Activated T-cell treated with anti-CD3 and anti-CD28 coated beads, Interleukin-2, amount 50 U/mL, for 24 hours (primary cell): ENCODE measurements around the gene DENND4A.
A peak's percentile ranks its signal among the peaks of the same experiment; 100 is the strongest.
"Not testable (repeated sequence)": the region's sequence is repeated elsewhere in the genome, so short reads cannot be mapped to it uniquely, and the experiment has no call there.

Experiments used
- DNase-seq: peaks from one replicate; pipeline ENCODE4 v3.0.0-alpha.2; 2020
- H3K27ac Mint-ChIP-seq: 2 replicates; pipeline ENCODE4 v1.8.0; 2020; ENCODE audit warnings: mild to moderate bottlenecking, mixed read lengths
- H3K27me3 Mint-ChIP-seq: 2 replicates; pipeline ENCODE4 v1.8.0; 2020; ENCODE audit warnings: mixed read lengths
- H3K36me3 Mint-ChIP-seq: 2 replicates; pipeline ENCODE4 v1.8.0; 2020; ENCODE audit warnings: low read depth, mixed read lengths
- H3K4me1 Mint-ChIP-seq: 2 replicates; pipeline ENCODE4 v1.8.0; 2020; ENCODE audit warnings: low read depth, mixed read lengths
- H3K4me3 Mint-ChIP-seq: 2 replicates; pipeline ENCODE4 v1.8.0; 2020; ENCODE audit warnings: mild to moderate bottlenecking, moderate library complexity, mixed read lengths
- H3K9me3 Mint-ChIP-seq: 2 replicates; pipeline ENCODE4 v1.8.0; 2020; ENCODE audit warnings: mixed read lengths

Gene DENND4A

DNA sequence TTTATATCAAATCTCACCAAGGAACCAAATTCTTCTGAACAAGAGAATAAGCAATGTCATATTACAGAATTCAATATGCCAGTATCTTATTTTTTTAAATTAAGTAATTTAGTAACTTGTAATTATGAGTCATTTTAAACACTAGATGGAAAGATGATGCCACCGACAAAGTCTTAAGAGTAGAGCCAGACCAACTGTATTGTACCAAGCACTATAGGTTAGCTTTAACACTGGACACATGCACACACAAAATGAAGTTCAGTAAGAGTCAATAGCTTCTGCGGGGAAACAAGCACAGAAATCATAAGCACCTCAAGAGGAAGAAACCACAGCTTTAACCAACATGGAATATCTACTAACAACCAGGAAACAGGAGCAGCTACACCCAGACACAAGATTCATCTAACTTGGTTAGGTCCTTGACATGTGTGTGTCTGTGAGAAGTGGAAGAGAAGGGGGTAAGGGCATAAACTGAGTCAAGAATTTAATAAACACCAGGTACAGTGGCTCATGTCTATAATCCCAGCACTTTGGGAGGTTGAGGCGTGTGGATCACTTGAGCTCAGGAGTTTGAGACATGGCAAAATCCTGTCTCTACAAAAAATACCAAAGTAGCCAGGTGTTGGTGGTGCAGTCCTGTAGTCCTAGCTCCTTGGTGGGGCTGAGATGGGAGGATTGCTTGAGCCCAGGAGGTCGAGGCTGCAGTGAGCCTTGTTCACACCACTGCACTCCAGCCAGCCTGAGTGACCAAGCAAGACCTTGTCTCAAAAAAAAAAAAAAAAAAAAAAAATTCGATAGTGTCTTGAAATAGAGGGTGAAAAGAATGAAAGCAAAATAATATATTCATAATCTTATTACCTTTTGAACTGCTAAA lies 28.9 kb downstream of the DENND4A start:
- peak overlapping the region; percentile 72 for H3K27ac Mint-ChIP-seq
- H3K4me1 Mint-ChIP-seq: peaks cover 52% of the 10 kb centered on the region
- DNase-seq: no peak
- H3K36me3 Mint-ChIP-seq: peaks cover 45% of the 10 kb centered on the region
- H3K4me3 Mint-ChIP-seq: no peak overlapping the region
- H3K27me3 Mint-ChIP-seq: no peaks in the 10 kb centered on the region
- peaks cover under 1% of the 10 kb centered on the region for H3K9me3 Mint-ChIP-seq

DNA sequence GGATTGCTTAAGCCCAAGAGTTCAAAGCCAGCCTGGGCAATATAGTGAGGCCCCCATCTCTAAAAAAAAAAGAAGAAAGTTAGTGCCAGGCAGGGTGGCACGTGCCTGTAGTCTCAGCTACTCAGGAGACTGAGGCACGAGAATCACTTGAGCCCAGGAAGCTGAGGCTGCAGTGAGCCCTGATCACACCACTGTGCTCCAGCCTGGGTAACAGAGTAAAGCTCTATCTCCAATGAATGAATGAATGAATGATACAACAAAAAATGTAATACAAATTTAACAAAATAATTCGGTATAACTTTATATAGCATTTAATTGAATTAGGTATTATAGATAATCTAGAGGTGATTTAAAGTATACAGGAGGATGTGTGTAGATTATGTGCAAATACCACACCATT lies 29.7 kb downstream of the DENND4A start:
- no peak for DNase-seq
- Mint-ChIP-seq H3K9me3 (no peaks in the 10 kb centered on the region), H3K27me3 (no peaks in the 10 kb centered on the region), H3K4me3 (no peak overlapping the region), H3K27ac (peak overlapping the region; percentile 37), H3K36me3 (peaks cover 46% of the 10 kb centered on the region), H3K4me1 (peaks cover 45% of the 10 kb centered on the region)

DNA sequence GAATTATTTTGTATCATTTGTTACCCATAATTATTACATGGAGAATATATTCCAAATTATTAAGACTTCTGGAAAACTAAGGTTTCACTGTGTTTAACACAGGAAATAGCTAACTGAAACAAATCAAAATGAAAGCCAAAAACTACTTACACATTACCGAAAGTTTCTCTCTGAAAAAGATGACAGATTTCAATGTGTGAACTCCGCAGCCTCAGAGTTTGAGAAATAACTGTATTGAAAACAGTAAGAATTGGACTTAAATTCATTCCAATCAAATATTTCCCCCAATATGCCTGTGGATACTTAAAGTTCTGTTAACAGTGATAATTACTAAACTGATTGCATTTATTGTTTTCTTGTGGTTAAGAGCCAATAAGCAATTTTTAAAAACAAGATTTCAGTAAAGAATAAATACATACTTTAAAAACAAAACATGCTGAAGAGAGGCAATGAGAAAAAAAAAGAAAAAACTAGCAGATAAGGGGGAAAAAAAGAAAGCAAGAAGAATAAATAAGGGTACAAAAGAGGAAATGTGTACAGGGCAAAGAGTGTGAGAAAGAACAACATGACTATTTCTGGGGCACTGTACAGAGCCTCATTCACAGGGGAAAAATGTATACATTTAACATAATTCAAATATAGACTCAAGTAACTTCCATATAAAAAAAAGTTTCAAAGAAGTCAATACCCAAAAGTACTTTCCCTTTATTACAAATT lies 30.7 kb downstream of the DENND4A start:
- peak overlapping the region; percentile 32 for H3K4me3 Mint-ChIP-seq
- peaks cover 44% of the 10 kb centered on the region for H3K36me3 Mint-ChIP-seq

DNA sequence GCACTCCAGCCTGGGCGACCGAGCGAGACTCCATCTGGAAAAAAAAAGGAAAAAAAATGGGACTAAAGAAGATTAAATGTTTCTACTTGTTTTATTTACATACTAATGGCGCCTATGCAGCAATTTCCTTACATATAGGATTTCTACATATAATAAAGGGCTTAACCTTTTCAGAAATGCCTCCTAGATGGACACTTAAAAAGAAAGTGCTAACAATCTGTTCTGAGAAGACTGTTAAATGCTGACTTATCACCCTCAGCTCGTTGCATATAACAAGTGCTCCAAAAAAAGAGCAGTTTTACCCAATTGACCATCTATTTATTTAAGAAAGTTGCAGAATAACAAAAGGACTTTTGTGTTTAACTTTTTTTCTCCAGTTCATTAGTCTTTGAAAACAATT lies 32.7 kb downstream of the DENND4A start:
- no peak overlapping the region for H3K27ac Mint-ChIP-seq
- no peaks in the 10 kb centered on the region for H3K27me3 Mint-ChIP-seq
- peaks cover 57% of the 10 kb centered on the region for H3K36me3 Mint-ChIP-seq
- peaks cover 37% of the 10 kb centered on the region for H3K4me1 Mint-ChIP-seq
- no peaks in the 10 kb centered on the region for H3K9me3 Mint-ChIP-seq
- DNase-seq: no peak
- no peak overlapping the region for H3K4me3 Mint-ChIP-seq

More for the DNA sequence above, 30.7 kb downstream of the DENND4A start:
- peak overlapping the region; percentile 77 for H3K27ac Mint-ChIP-seq
- no peaks in the 10 kb centered on the region for H3K9me3 Mint-ChIP-seq
- H3K4me1 Mint-ChIP-seq: peaks cover 39% of the 10 kb centered on the region
- no peak for DNase-seq
- no peaks in the 10 kb centered on the region for H3K27me3 Mint-ChIP-seq

DNA sequence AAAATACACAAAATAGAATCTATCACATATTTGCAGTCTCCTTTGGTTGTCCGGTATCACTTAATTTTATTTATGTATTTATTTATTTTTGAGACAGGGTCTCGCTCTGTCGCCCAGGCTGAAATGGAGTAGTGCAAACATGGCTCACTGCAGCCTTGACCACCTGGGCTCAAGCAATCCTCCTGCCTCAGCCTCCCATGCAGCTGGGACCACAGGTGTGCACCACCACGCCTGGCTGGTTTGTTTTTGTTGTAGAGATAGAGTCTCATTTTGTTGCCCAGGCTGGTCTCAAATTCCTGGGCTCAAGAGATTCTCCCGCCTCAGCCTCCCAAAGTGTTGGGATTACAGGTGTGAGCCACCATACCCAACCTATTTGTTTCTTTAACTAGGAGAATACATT lies 33.9 kb downstream of the DENND4A start:
- H3K27ac Mint-ChIP-seq: no peak overlapping the region
- H3K4me3 Mint-ChIP-seq: no peak overlapping the region
- H3K4me1 Mint-ChIP-seq: peaks cover 37% of the 10 kb centered on the region
- no peaks in the 10 kb centered on the region for H3K9me3 Mint-ChIP-seq
- no peak for DNase-seq
- peaks cover 62% of the 10 kb centered on the region for H3K36me3 Mint-ChIP-seq
- H3K27me3 Mint-ChIP-seq: no peaks in the 10 kb centered on the region

DNA sequence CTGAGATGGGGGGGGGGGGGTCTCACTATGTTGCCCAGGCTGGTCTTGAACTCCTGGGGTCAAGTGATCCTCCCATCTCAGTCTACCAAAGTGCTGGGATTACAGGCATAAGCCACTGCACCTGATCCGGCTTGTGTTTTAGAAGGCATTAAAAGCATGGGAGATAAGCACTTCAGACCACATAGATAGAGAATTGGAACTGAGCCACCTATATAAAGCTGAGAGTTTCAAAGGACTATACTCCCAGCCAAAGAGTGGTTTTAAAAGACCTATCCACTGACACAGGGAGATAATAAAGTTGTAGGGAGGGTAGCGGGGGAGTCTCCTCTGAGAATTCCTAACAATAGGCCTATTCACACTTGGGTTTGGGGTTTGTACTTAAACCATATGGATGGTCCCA lies 34.8 kb downstream of the DENND4A start:
- Mint-ChIP-seq H3K27ac (no peak overlapping the region), H3K27me3 (no peaks in the 10 kb centered on the region), H3K4me3 (no peak overlapping the region), H3K9me3 (no peaks in the 10 kb centered on the region), H3K4me1 (peaks cover 29% of the 10 kb centered on the region), H3K36me3 (peaks cover 63% of the 10 kb centered on the region)
- no peak for DNase-seq

DNA sequence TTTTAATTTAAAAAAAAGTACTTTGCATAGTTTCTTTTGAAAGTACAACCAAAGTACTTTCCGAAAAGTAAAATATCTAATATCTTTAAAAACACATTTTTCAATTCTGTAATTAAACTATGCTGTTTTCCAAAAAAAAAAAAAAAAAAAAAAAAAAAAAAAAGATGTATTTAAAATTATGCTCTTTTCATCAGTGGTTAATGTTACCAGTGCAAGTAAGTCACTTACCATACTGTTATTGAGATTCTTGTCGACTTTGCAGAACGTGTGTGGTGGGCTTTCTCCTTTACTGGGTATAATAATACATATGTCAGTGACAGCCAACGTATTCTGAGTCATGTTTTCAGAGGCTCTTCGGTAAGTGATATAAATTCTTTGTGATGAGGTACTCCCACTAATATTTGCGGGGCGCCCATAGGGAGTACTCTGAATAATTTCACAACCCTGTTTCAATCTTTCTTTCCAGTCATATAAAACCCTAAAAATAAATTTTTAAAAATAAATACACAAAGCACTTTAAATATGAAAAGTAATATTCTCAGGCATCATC lies 39.9 kb downstream of the DENND4A start:
- no peaks in the 10 kb centered on the region for H3K27me3 Mint-ChIP-seq
- no peak overlapping the region for H3K4me3 Mint-ChIP-seq
- peaks cover 64% of the 10 kb centered on the region for H3K36me3 Mint-ChIP-seq
- H3K4me1 Mint-ChIP-seq: peaks cover 19% of the 10 kb centered on the region
- DNase-seq: no peak
- no peak overlapping the region for H3K27ac Mint-ChIP-seq
- no peaks in the 10 kb centered on the region for H3K9me3 Mint-ChIP-seq

DNA sequence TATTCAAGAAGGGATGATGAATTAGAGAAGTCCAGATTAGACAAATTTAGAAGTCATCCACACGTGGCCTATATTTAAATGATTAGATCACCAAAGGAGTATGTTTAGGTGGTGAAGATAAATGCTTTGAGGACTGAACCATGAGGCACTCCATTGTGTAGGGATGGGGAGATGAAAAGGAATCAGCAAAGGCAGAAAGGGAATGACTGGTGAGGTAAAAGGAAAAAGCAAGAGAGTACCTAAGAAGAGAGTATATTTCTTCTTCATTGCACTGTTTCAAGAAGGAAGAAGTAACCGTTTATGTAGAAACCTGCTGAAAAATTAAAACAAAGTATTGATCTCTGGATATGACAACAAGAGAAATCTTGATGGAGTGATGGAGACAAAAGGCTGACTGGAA lies 40.7 kb downstream of the DENND4A start:
- DNase-seq: no peak
- no peaks in the 10 kb centered on the region for H3K9me3 Mint-ChIP-seq
- H3K4me3 Mint-ChIP-seq: no peak overlapping the region
- peak overlapping the region; percentile 2 for H3K27ac Mint-ChIP-seq
- peaks cover 63% of the 10 kb centered on the region for H3K36me3 Mint-ChIP-seq
- no peaks in the 10 kb centered on the region for H3K27me3 Mint-ChIP-seq
- H3K4me1 Mint-ChIP-seq: peaks cover 16% of the 10 kb centered on the region

DNA sequence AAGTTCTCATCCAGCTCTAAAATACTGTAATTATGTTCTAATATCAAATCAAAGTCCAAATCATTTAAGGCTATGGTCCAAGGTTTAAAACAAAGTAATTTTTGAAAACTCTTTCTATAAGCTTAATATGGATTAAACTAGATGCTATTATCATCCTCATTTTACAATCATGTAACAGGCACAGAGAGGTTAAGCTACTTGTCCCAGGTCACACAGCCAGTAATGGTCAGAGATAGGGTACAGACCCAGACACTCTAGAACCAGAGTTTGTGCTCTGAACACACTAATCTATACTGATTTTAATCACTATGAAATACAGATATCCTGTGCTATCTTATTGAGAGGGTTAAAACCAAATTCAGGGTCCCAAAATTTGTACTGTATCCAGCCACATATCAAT lies 44.8 kb downstream of the DENND4A start:
- H3K4me1 Mint-ChIP-seq: peaks cover 11% of the 10 kb centered on the region
- no peaks in the 10 kb centered on the region for H3K9me3 Mint-ChIP-seq
- no peak for DNase-seq
- H3K27ac Mint-ChIP-seq: no peak overlapping the region
- H3K36me3 Mint-ChIP-seq: peaks cover 49% of the 10 kb centered on the region
- H3K27me3 Mint-ChIP-seq: no peaks in the 10 kb centered on the region
- no peak overlapping the region for H3K4me3 Mint-ChIP-seq

DNA sequence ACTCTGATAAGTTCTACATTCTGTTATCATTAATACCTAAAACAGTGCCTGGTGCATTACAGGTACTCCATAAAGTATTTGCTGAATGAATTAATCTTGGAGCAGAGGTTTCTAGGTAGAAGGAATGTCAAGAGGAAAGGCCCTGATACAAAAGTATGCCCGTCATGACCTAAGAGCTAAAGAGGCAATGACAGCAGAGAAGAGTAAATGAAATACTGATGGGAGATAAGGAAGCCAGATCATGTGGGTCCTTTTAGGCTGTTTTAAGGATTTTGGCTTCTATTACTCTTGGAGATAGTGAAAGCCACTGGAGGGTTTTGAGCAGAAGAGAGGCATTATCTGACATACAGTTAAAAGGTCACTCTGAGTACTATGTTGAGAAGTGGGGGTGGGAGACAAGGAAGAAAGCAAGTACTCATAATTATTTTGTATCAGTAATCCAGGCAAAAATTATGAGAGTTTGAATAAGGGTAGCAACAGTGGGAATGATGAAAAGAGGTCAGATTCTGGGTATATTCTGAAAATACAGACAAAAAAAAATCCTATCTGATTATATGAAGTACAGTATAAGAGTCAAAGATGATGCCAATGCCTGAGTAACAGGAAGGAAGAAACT lies 48.3 kb downstream of the DENND4A start:
- H3K4me1 Mint-ChIP-seq: peaks cover 5% of the 10 kb centered on the region
- peaks cover 53% of the 10 kb centered on the region for H3K36me3 Mint-ChIP-seq
- no peak for DNase-seq
- no peak overlapping the region for H3K27ac Mint-ChIP-seq
- H3K4me3 Mint-ChIP-seq: no peak overlapping the region
- no peaks in the 10 kb centered on the region for H3K27me3 Mint-ChIP-seq
- no peaks in the 10 kb centered on the region for H3K9me3 Mint-ChIP-seq

DNA sequence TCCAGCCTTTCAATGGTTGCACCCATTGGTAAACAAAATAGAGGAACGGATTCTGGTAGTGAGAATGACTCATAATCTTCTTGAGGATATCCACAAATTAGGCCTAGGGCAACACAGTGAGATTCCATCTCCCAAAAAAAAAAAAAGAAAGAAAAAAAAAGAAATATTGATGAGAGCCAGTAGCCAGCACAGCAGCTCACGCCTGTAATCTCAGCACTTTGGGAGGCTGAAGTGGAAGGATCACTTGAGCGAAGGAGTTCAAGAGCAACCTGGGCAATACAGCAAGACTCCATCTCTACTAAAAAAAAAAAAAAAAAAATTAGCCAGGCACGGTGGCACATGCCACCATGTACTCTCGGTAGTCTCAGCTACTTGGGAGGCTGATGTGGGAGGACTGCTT lies 51.9 kb downstream of the DENND4A start:
- Mint-ChIP-seq H3K27me3 (no peaks in the 10 kb centered on the region), H3K4me1 (peaks cover 5% of the 10 kb centered on the region), H3K27ac (no peak overlapping the region)

DNA sequence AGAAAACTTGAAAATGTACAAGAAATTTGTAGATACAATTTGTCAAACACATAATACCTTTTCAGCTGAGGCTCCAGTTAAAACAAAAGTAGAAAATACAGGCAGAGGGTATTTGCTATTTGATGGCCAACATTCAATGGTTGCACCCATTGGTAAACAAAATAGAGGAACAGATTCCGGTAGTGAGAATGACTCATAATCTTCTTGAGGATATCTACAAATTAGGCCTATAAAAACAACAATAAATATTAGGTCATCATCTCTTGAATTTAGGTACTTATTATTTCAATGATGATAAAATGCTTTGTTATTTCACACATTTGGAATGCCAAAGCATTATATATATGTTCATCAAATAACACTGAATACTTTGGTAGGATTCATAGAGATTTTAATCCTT lies 53.4 kb downstream of the DENND4A start:
- Mint-ChIP-seq H3K9me3 (no peaks in the 10 kb centered on the region), H3K36me3 (peaks cover 82% of the 10 kb centered on the region), H3K4me1 (peaks cover under 1% of the 10 kb centered on the region), H3K27me3 (no peaks in the 10 kb centered on the region), H3K4me3 (no peak overlapping the region), H3K27ac (no peak overlapping the region)
- no peak for DNase-seq

More for the DNA sequence above, 51.9 kb downstream of the DENND4A start:
- no peak overlapping the region for H3K4me3 Mint-ChIP-seq
- no peaks in the 10 kb centered on the region for H3K9me3 Mint-ChIP-seq
- H3K36me3 Mint-ChIP-seq: peaks cover 70% of the 10 kb centered on the region
- no peak for DNase-seq

DNA sequence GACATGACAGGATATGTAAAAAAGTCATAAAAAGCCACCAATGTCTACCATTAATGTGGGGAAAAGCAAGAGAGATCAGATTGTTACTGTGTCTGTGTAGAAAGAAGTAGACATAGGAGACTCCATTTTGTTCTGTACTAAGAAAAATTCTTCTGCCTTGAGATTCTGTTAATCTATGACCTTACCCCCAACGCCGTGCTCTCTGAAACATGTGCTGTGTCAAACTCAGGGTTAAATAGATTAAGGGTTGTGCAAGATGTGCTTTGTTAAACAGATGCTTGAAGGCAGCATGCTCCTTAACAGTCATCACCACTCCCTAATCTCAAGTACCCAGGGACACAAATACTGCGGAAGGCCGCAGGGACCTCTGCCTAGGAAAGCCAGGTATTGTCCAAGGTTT lies 58.5 kb downstream of the DENND4A start:
- not testable (repeated sequence) for H3K4me3 Mint-ChIP-seq, H3K27ac Mint-ChIP-seq, H3K9me3 Mint-ChIP-seq, H3K4me1 Mint-ChIP-seq, H3K27me3 Mint-ChIP-seq, DNase-seq
- H3K36me3 Mint-ChIP-seq: peaks cover 76% of the 10 kb centered on the region

DNA sequence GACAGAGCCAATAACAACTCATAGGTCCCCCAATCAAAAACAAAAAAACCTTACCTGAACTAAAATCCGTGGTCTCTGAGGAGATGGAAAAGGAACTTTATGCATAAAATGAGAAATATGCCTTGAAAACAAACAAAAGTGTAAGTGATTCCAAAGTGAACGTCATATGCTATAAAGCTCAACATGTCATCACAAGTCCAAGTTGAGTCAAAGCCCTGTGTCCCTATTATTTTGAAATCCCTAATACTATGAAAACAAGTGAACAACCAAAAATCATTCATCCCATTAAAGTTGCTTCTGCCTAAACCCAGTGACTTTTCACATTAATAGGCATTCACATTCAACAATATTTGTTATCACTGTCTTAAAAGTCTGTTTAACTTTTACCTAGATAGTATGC lies 59.4 kb downstream of the DENND4A start:
- Mint-ChIP-seq H3K4me3 (no peak overlapping the region), H3K27ac (peak overlapping the region; percentile 16), H3K4me1 (no peaks in the 10 kb centered on the region), H3K36me3 (peaks cover 74% of the 10 kb centered on the region), H3K9me3 (no peaks in the 10 kb centered on the region), H3K27me3 (no peaks in the 10 kb centered on the region)
- DNase-seq: no peak
